ENCODE results near the gene CREBL2.
A peak's percentile ranks its signal among the peaks of the same experiment; 100 is the strongest.

CREBL2 gene

GRCh38 chr12:12682284-12682683 is 70.6 kb downstream of the CREBL2 start:
- DNase-seq = no peak

GRCh38 chr12:12683136-12683697 is 71.5 kb downstream of the CREBL2 start:
- no peak for DNase-seq

DNA sequence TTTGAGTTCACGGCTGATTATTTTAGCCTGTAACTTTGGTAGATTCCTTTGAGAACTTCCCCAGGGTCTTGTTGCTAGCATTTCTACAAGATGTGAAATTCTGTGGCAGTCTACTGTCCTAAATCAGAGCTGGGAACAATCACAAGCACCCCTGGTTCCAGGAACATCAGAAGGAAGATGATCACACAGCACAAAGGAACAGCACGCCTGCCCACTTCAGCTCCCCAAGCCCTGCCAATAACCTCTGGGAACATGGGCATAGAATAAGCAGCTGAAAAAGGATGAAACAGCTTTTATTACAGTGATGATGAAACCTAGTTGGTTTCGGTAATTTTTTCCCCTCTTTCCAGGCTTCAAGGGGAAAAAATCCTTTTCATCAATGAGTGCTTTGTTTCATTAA is 72.0 kb downstream of the CREBL2 start:
- DNase-seq = no peak

DNA sequence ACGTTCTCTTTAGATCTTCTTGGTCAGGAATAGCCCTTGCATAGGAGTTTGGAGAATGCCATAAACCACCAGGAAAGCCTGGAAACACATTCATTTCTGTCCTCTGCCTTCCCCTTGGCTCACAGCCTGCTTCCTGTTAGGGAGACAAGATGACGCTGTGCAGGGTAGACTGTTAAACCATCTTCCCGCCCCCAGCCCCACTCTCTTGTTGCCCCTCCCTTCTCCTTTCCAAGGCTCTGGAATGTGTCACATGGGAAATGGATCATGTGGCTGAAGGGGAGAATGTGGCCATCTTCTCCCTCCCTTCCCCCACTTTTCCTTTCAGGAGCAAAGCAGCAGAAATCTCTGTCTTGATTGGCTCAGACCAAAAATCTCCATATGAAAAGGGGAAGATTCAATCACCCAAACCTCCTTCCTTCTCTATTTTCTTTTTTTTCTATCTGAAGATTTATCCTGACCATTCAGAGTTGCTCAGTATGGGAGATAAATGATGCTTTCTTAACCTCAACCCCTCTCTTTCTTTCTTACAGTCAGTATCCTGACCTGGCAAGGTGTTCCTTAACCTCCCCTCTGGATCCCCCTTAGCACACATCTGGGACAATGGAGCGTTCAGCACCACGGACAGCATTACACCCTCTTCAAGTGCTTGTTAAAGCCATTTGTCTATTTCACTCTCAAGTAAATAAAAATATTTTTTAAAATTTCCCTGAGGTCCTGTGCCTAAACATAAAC is 72.9 kb downstream of the CREBL2 start:
- DNase-seq = peak; percentile 20

DNA sequence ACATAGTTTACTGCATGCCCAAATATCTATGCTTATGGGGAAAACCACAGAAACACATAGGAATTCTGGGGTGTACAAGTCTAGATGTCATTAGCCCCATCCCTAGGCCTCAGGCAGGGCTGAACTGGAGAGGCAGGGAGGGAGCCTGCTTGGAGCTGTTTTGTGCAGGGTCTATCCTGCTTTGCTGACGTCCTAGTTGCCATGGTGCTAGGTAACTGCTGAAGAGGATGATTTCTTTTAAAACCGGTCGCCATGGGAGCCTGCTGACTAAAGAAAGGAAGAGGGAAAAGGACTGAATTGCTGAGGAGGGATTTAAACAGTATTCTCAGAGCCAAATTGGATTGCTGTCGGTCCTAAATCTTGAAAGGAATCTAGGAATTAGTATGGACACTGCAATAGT is 73.6 kb downstream of the CREBL2 start:
- no peak for DNase-seq

DNA sequence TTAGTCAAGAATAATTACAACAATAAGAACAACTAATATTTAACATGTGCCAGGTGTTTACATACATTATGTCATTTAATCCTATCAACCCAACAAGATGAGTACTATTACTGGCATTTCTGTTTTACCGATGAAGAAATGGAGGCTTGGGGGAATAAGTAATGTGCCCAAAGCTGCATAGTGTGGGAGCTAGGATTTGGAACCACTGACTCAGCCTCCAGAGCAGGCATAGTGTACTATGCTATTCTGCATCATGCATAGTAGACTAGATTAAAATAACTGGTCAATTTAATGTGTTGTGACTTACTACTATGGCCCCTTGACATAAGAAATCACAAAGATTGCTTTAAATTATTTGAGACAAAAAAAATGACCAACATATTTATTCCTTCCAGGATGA is 74.8 kb downstream of the CREBL2 start:
- DNase-seq = no peak

GRCh38 chr12:12686925-12687324 is 75.2 kb downstream of the CREBL2 start:
- no peak for DNase-seq

GRCh38 chr12:12689647-12690300 is 78.1 kb downstream of the CREBL2 start:
- no peak for DNase-seq

GRCh38 chr12:12691549-12691948 is 79.9 kb downstream of the CREBL2 start:
- DNase-seq = no peak

- no peak for DNase-seq
These were observed 81.5 kb downstream of the CREBL2 start for GRCh38 chr12:12693111-12693671.

Measured in DMS 273 treated with DMSO at 0.1 percent for 48 hours (cell line).